Stimulated activated CD4-positive, alpha-beta T cell treated with anti-CD3 and anti-CD28 coated beads, Interleukin-1b, Interleukin-23, amount 100 ng/mL, for 24 hours (primary cell): ENCODE results near the gene FAM181A.

Experiments
- DNase-seq, 4 experiments: peaks; one replicate each; pipeline ENCODE4 v3.0.0-alpha.2; 2020; ENCODE audit warnings: low read depth in 4 of 4, low spot score in 1 of 4

Gene FAM181A

GRCh38 chr14:93926873-93927799 is at the start of gene FAM181A:
FAM181A (plus strand) TSS chr14:93927344; CDS start chr14:93928286, 942 bp downstream.
- DNase-seq, result no peak

- no peak for DNase-seq
Measured at GRCh38 chr14:93878212-93878611, 48.9 kb upstream of the FAM181A start.

- no peak for DNase-seq
Measured at GRCh38 chr14:93878871-93879270, 48.3 kb upstream of the FAM181A start.

GRCh38 chr14:93879362-93879983 is 47.7 kb upstream of the FAM181A start:
- DNase-seq, result no peak

GRCh38 chr14:93880021-93880820 is 46.9 kb upstream of the FAM181A start:
- no peak for DNase-seq

- no peak for DNase-seq
Measured at GRCh38 chr14:93884950-93885349, 42.2 kb upstream of the FAM181A start.

GRCh38 chr14:93888995-93889394 is 38.1 kb upstream of the FAM181A start:
- no peak for DNase-seq

- no peak for DNase-seq
Measured at GRCh38 chr14:93889739-93890483, 37.2 kb upstream of the FAM181A start.

GRCh38 chr14:93891756-93892504 is 35.2 kb upstream of the FAM181A start:
- DNase-seq, result no peak

GRCh38 chr14:93892505-93892839 is 34.7 kb upstream of the FAM181A start:
- no peak for DNase-seq

GRCh38 chr14:93892923-93893558 is 34.1 kb upstream of the FAM181A start:
- peak; percentile 56 to 73 (median 58) for DNase-seq

- no peak for DNase-seq
Measured at GRCh38 chr14:93893661-93894261, 33.4 kb upstream of the FAM181A start.

GRCh38 chr14:93895023-93895604 is 32.0 kb upstream of the FAM181A start:
- DNase-seq, result no peak

- no peak for DNase-seq
Measured at GRCh38 chr14:93897476-93897845, 29.7 kb upstream of the FAM181A start.

- no peak for DNase-seq
Measured at GRCh38 chr14:93898081-93898611, 29.0 kb upstream of the FAM181A start.

GRCh38 chr14:93898731-93899130 is 28.4 kb upstream of the FAM181A start:
- DNase-seq, result no peak

GRCh38 chr14:93901813-93902212 is 25.3 kb upstream of the FAM181A start:
- DNase-seq, result no peak

GRCh38 chr14:93902619-93903307 is 24.4 kb upstream of the FAM181A start:
- no peak for DNase-seq
